Left renal cortex interstitium (tissue), 4 donors: ENCODE results near the gene DUSP1. TPM values are rescaled to one million over a fixed set of nuclear protein-coding genes. Genes with fewer than 3 reads are reported as not detected.
A peak's percentile ranks its signal among the peaks of the same experiment; 100 is the strongest.
"Not testable (repeated sequence)": the region's sequence is repeated elsewhere in the genome, so short reads cannot be mapped to it uniquely, and the experiment has no call there.

Experiments
- DNase-seq, 4 donors: peaks; one replicate each; pipeline ENCODE4 v3.0.0-alpha.2; 2013; ENCODE audit warnings: low read depth in 4 of 4, low spot score in 2 of 4, missing footprints in 1 of 4
- polyA plus RNA-seq, 4 donors: library from polyadenylated mRNA; unstranded; fragments of 120-200 nt; gene quantifications; one replicate each; pipeline ENCODE4 v1.2.1, GENCODE V29; 2013; ENCODE audit not compliant: insufficient read length in 4 of 4

Gene DUSP1
- polyA plus RNA-seq, 4 donors = 32.7 to 148 (median 43.7) TPM

DNA sequence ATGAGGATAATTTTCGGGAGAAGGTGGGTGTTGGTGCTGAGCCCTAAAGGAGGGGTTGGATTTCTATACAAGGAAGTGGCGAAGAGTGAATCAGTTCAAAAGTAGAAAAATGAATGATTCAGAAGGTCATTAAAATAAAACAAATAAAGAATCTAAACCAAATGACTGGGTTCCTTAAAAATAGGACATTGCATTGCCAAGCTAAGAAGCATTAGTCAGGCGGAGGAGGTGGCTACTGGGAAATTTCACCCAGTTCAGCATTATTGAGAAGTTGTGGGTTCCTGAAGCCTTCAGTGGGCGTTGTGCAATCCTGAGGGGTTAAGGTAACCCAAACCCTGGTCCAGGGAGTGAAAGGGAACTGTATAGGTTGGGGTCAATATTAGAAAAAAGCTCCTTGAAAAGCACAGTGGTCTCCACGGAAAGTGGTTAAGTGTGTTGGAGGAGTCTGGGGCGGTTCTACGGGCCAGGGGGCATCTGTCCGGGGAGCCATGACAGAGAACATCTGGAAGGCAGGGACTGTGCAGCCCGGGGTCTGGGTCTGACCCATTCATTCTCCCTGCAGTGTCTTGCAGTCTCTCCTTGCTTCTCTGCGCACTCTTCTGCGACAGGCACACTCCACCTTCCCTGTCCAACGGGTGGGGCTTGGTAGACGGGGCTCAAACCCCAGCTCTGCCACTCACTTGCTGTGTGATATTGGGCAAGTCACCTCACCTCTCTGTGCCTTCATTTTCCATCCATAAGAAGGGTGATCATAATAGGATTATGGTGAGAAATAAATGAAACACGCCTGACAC is 27.6 kb upstream of the DUSP1 start:
- no peak for DNase-seq

GRCh38 chr5:172797771-172798191 is 26.8 kb upstream of the DUSP1 start:
- no peak for DNase-seq

DNA sequence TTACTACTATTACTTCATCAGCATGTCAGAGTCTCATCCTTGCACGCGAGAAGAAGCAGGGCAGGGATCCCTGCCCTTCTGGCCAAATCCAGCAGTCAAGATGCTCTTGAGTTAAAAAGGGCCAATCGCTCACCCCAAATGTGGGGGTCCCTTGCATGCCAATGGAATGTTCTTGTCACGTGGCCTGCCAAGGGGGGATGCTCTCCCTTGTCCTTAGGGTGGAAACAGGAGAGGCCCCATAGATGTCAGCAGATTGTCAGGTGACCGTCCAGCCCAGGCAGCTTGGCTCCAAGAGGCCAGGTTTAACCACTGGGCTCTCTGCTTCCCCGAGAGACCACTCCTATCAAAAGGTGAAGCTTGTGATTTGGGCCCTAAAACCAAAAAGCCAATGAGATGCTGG is 25.3 kb upstream of the DUSP1 start:
- DNase-seq = no peak

DNA sequence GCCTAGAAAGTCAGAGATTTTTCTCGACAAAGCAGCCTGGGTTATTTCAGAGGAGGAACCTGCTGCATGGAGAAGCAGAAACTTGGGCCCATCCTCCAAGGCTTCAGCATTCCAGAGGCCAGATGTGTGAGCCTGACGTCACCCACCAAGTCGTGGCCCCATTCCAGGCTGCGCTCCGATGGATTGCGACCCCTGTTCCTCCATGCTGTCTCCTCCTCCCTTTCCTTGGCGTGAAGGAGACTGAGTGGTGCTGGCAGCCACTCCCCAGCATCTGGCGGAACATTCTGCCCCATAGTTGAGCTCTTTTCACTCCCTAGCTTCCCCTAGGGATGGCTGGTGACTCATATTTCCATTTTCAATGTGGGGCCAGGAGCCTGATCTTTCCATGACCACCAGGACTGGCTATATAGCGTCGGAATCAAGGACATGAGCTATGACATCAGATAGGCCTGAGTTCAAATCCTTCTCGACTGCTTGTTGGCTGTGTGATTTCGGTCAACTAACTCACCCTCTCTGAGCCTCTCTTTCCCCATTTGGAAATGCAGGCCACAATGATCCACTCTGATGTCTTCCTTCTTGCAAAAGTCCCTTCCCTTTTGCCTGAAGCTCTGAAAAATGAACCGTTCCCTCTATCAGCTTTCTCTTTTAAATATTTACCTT is 24.5 kb upstream of the DUSP1 start:
- peak; percentile 48 to 78 (median 74) for DNase-seq

- DNase-seq = no peak
Observed at GRCh38 chr5:172793577-172794488, 22.8 kb upstream of the DUSP1 start.

DNA sequence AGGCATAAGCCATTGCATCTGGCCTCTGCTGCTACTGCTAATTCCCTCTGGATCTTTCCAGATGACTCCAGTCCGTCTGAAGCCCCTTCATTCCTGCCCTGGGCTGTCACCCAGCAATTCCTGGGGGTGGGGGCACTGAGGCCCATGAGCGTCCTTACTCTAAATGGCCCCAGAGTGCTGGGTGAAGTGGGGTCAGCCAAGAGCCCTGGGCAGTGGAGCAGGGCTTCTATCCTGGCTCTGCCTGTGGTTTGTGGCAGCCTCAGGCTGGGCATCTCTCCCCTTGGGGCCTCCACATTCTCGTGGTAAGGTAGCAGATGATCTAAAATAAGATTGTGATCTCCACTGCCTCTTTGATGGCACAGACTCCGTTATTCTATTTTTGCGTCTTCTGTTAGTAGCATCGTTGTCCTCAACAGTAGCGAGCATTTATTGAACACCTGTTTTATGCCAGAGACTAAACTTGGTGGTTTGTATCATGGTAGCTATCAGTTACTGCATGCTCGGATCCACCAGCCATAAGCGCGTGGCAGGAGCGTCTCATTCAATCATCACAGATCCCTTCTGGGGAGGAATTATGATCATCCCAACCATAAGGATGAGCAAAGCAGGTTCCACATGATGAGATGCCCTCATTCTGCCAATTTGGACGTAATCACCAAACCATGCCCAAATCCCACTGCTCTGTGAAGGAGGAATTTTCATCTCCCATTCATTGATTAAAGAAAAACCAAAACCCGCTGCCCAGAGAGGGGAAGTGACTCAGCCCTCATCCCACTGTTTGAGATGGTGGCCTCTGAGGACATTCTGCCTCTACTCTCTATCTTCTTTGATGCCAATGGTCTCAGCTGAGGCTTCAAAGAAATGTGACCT is 21.9 kb upstream of the DUSP1 start:
- no peak for DNase-seq

DNA sequence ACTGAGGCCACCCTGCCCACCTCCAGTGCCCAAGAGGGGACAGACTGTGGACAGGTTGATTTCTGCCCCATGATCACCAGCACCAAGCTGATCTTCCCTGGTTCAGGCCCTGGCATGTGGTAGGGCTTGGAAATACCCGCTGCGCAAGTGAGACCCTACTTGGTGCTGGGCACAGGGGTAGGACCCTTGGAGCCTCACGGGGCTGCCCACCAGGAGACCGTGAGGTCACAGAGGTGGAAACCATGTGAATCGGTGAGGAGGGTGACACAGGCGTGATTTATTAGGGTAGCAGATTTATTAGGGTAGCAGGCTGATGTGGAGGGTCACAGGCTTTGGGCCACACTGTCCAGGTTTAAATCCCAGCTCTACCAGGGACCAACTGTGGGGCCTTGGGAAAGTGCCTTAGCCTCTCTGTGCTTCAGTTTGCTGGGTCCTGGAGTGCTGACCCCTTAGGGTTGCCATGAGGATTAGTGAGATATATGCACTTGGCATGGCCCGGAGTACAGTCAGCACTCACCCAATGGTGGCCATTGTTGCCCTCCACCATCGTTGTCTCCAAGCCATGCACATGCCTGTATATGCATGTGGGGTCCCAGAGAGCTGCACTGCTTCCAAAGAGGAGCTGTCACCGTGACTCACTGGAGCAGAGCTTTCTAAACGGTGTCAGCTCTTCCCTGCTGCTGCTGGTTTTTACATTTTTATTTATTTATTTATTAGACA is 20.9 kb upstream of the DUSP1 start:
- no peak for DNase-seq

- no peak for DNase-seq
Observed at GRCh38 chr5:172791286-172791685, 20.3 kb upstream of the DUSP1 start.

- DNase-seq = no peak
Observed at GRCh38 chr5:172790496-172790889, 19.5 kb upstream of the DUSP1 start.

DNA sequence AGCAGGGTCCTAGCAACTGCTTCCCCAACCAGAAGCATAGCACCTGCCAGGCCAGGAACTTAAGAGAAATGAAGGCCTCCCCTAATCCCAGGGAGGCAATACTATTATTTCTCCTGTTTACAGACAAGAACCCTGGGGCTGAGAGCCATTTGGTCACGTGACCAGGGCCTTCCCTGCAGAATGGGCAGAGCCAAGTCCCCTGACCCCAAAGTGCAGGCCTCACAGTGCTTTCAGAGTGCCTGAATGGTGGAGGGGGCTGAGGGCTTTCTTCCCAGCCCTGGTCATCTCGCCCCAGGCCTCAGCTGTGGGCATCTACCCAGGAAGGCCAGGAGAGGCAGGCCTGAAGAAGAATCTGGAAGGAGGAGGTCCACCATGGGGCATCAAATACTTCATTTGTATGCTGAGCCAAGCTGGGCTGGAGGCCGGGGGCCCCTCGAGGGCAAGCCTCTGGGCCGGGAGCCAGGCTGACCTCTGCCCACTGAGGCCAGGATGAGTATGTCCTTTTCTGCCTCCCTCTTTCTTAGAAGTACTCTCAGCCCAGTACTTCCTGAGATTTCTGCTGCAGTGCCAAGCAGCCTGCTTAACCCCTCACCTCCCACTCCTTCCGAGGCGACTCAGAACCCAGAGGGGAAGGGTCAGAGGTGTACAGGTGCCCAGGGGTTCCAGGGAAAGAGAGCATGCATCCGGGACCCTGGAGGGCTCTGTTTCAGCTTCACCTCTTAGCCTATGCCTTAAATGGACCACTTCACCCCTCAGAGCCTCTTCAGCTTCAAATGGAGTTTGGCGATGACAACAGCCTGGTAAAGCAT is 18.9 kb upstream of the DUSP1 start:
- DNase-seq = no peak

GRCh38 chr5:172788771-172789686 is 18.0 kb upstream of the DUSP1 start:
- DNase-seq = no peak

DNA sequence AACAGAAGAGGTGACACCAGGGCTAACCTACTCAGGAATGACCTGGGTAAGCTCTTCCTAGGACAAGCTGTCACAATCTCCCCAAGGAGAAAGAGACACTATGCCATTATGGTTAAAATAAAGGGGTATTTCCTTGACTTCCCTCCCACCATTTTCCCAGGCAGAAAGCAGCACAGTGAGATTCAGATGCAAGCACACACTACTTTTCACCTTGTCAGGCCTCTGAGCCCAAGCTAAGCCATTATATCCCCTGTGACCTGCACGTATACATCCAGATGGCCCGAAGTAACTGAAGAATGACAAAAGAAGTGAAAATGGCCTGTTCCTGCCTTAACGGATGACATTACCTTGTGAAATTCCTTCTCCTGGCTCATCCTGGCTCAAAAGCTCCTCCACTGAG is 16.5 kb upstream of the DUSP1 start:
- not testable (repeated sequence) for DNase-seq

GRCh38 chr5:172786736-172787462 is 15.9 kb upstream of the DUSP1 start:
- no peak for DNase-seq

DNA sequence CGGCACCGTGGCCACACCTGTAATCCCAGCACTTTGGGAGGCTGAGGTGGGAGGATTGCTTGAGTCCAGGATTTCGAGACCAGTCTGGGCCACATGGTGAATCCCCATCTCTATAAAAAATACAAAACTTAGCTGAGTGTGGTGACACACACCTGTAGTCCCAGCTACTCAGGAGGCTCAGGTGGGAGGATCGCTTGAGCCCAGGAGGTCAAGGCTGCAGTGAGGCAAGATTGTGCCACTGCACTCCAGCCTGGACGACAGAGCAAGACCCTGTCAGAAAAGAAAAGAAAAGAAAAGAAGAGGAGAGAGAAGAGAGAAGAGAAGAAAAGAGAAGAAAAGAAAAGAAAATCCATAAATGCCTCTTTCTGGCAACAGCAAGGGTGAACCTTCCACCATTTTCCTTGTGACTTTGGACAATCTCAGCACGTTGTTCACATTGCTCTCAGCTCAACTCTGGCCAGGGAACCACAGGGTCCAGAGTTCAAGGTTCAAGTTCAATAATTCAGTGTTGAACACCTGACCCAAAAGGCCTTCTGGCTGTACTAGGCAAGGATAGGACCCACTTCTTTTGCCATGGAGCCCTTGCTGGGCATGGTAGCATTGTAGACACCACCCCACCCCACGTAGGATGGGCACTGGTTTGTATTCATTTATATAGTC is 14.6 kb upstream of the DUSP1 start:
- DNase-seq = no peak

- DNase-seq = not testable (repeated sequence)
Observed at GRCh38 chr5:172784162-172784561, 13.2 kb upstream of the DUSP1 start.

- DNase-seq = not testable (repeated sequence)
Observed at GRCh38 chr5:172783319-172783718, 12.3 kb upstream of the DUSP1 start.
